Stomach (tissue), 9 donors: ENCODE measurements around the gene ELOVL1. TPM values are rescaled to one million over a fixed set of nuclear protein-coding genes. Genes with fewer than 3 reads are reported as not detected.
A peak's percentile ranks its signal among the peaks of the same experiment; 100 is the strongest.

Experiments
- DNase-seq, 2 donors: peaks; one replicate each; pipeline versions ENCODE4 v3.0.0 to v3.0.0-alpha.2; 2013 to 2019
- H3K27ac ChIP-seq, 5 donors: fragments of 200-600 bp in 4 of 5; sonication (generic) in 4 of 5; one replicate each; pipeline ENCODE4 v1.5.1; 2013 to 2019; ENCODE audit warnings: mild to moderate bottlenecking in 1 of 5, moderate library complexity in 1 of 5
- H3K27me3 ChIP-seq, 3 donors: fragments of 200-600 bp; sonication (generic); one replicate each; pipeline ENCODE4 v1.5.1; 2017 to 2019; ENCODE audit warnings: mixed run types in 1 of 3
- H3K36me3 ChIP-seq, 4 donors: fragments of 200-600 bp; sonication (generic); 1 replicate in 3 of 4; 2 replicates in 1 of 4; pipeline ENCODE4 v1.5.1; 2016 to 2019
- H3K4me1 ChIP-seq, 4 donors: fragments of 200-600 bp; sonication (generic); one replicate each; pipeline ENCODE4 v1.5.1; 2016 to 2019
- H3K4me3 ChIP-seq, 4 donors: fragments of 200-600 bp; sonication (generic) in 3 of 4; one replicate each; pipeline ENCODE4 v1.5.1; 2016 to 2019; ENCODE audit warnings: mild to moderate bottlenecking in 1 of 4
- H3K9me3 ChIP-seq, 4 donors: fragments of 200-600 bp; sonication (generic); one replicate each; pipeline ENCODE4 v1.5.1; 2016 to 2019
- EP300 ChIP-seq: sonication (generic); formaldehyde crosslinking; IDR thresholded peaks from one replicate; pipeline ENCODE4 v1.6.1; 2017; ENCODE audit warnings: antibody characterized with exemption
- POLR2A ChIP-seq, 4 donors: fragments of 450-650 bp; IDR thresholded peaks; one replicate each; pipeline ENCODE4 v1.6.1; 2016; ENCODE audit warnings: antibody characterized with exemption in 4 of 4, control low read depth in 2 of 4, mild to moderate bottlenecking in 1 of 4, moderate library complexity in 1 of 4
- POLR2AphosphoS5 ChIP-seq, 3 donors: sonication (generic); formaldehyde crosslinking; IDR thresholded peaks; one replicate each; pipeline ENCODE4 v1.6.1; 2016; ENCODE audit warnings: antibody characterized with exemption in 3 of 3
- WGBS, 5 donors: extraction: QIAGEN DNeasy Blood & Tissue Kit in 3 of 5; methylation state at CpG; one replicate each; pipeline versions ENCODE4 v1.1.5 to v1.1.7; 2013 to 2018; 5-methylcytosine and 5-hydroxymethylcytosine counted together
- intact Hi-C: fragments of 100-400 bp; cut with DNase I; formaldehyde crosslinking; loops from one replicate; pipeline ENCODE4 v1.15.1; 2023; ENCODE audit warnings: low total_unique reads
- polyA plus RNA-seq, 3 donors: library from polyadenylated mRNA; stranded (reverse); fragments of 200-250 nt; gene quantifications; one replicate each; pipeline ENCODE4 v1.2.3, GENCODE V29; 2013
- total RNA-seq, 5 donors: library from RNA; depleted of rRNA; stranded (reverse); fragments of >200 nt; gene quantifications; one replicate each; pipeline versions ENCODE4 v1.1.0 to v1.2.3, GENCODE V29; 2014 to 2016
- TF ChIP-seq, protein P1 (sequence below), 7 experiments: fragments of 450-650 bp in 4 of 7; fragments of 200-600 bp in 3 of 7; sonication (generic) in 3 of 7; IDR thresholded peaks; one replicate each; pipeline ENCODE4 v1.5.1; 2016 to 2019; ENCODE audit warnings: antibody characterized with exemption in 7 of 7, control low read depth in 2 of 7, mild to moderate bottlenecking in 1 of 7
- donor health status: healthy with polysubstance abuse.
- donor health status: Bipolar disorder and iron deficiency.
- donor health status: healthy.

ELOVL1 gene
- total and polyA plus RNA-seq, 8 donors, result 7.6 to 109 (median 55.7) TPM

DNA sequence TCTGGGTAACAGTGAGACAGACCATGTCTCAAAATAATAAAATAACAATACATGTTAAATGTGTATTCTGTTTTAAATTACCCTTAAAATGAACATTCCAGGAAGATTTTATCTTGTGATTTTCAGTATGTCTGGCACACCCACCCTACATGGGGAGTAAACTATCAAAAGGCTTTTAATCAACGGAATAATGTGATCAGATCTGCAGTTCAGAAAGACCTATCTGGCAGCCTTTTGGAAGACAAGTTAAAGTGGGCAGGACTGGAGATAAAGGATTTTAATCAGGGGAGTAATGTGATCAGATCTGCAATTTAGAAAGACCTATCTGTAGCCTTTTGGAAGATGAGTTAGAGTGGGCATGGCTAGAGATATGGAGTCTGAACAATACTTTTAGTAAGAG is 11.7 kb upstream of the ELOVL1 start:
- 88 to 93% (median 89%) methylated on average over 1 of the region's 1 CpG for WGBS, 5 donors
- no peak overlapping the region for H3K27ac ChIP-seq

DNA sequence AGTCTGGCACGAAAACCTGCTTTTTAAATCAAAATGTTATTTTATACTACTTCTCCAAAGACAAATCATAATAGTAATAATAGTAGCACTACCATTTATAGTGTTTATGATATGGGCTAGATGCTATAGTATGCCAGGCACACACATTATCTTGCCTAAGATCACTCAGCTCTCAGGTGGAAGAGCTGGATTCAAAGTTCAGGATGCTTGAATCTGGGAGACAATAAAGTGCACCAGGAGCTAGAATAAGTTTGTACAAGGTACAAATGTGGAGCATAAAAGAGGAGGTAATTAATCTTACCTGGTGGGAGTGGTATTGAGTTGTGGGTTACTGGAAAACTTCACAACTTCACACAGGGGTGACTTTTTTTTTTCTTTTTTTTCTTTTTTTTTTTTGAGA is 10.0 kb upstream of the ELOVL1 start:
- TF ChIP-seq, protein P1, sequence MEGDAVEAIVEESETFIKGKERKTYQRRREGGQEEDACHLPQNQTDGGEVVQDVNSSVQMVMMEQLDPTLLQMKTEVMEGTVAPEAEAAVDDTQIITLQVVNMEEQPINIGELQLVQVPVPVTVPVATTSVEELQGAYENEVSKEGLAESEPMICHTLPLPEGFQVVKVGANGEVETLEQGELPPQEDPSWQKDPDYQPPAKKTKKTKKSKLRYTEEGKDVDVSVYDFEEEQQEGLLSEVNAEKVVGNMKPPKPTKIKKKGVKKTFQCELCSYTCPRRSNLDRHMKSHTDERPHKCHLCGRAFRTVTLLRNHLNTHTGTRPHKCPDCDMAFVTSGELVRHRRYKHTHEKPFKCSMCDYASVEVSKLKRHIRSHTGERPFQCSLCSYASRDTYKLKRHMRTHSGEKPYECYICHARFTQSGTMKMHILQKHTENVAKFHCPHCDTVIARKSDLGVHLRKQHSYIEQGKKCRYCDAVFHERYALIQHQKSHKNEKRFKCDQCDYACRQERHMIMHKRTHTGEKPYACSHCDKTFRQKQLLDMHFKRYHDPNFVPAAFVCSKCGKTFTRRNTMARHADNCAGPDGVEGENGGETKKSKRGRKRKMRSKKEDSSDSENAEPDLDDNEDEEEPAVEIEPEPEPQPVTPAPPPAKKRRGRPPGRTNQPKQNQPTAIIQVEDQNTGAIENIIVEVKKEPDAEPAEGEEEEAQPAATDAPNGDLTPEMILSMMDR (IDR thresholded peaks at IDR 0.05), result no peak
- no peaks in the 10 kb centered on the region for H3K27me3 ChIP-seq

More for the DNA sequence above, 11.7 kb upstream of the ELOVL1 start:
- no peak for DNase-seq
- intact Hi-C loops, result no loop called here
- no peak overlapping the region for H3K4me3 ChIP-seq
- TF ChIP-seq EP300 (no peak), POLR2AphosphoS5 (IDR thresholded peaks at IDR 0.05) (no peak), POLR2A (IDR thresholded peaks at IDR 0.05) (no peak)
- TF ChIP-seq, protein P1 (IDR thresholded peaks at IDR 0.05), result no peak
- no peaks in the 10 kb centered on the region for H3K27me3 ChIP-seq
- H3K36me3 ChIP-seq, result peaks cover 15 to 50% (median 46%) of the 10 kb centered on the region in 4 donors
- H3K9me3 ChIP-seq, result no peaks in the 10 kb centered on the region
- H3K4me1 ChIP-seq, result peaks cover 0 to 17% (median 11%) of the 10 kb centered on the region in 4 donors

DNA sequence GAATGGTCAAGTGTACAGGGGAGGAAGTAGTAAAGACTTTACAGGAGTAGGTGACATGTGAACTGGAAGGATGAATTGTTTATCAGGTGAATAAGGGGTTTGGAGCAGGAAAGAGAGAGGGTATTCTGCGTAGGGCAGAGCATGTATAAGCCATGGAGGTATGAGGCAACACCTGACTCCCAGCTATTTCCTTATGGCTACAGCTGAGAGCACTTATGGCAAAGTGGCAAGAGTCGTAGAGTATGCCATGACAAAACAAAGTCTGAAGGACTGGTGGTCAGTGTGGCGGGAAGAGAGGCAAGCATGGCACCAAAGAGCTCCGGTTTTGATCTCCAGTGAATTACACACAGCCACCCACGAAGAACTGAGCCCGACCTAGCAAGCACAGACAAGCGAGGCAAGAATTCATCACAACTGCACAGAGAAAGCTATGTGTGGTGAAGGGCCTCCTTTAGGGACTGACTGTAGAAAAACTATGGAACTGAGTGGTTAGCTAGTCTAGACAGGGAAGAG is 9.0 kb upstream of the ELOVL1 start:
- no peak overlapping the region for H3K27ac ChIP-seq
- peaks cover 0 to 37% (median 20%) of the 10 kb centered on the region in 4 donors for H3K36me3 ChIP-seq
- DNase-seq, result no peak
- intact Hi-C loops, result no loop called here
- no peaks in the 10 kb centered on the region for H3K9me3 ChIP-seq
- no peaks in the 10 kb centered on the region for H3K27me3 ChIP-seq
- no peak overlapping the region for H3K4me3 ChIP-seq
- no peak for TF ChIP-seq POLR2AphosphoS5 (IDR thresholded peaks at IDR 0.05)
- TF ChIP-seq, protein P1 (IDR thresholded peaks at IDR 0.05), result no peak
- TF ChIP-seq EP300, result no peak
- TF ChIP-seq POLR2A (IDR thresholded peaks at IDR 0.05), result no peak
- 86 to 96% (median 88%) methylated on average over 7 of the region's 7 CpGs for WGBS, 5 donors
- peaks cover 0 to 18% (median 5%) of the 10 kb centered on the region in 4 donors for H3K4me1 ChIP-seq

More for the DNA sequence above, 10.0 kb upstream of the ELOVL1 start:
- Histone ChIP-seq H3K9me3 (no peaks in the 10 kb centered on the region), H3K4me3 (no peak overlapping the region), H3K36me3 (peaks cover 0 to 36% (median 31%) of the 10 kb centered on the region in 4 donors), H3K4me1 (peaks cover 0 to 23% (median 13%) of the 10 kb centered on the region in 4 donors), H3K27ac (no peak overlapping the region)
- intact Hi-C loops, result no loop called here
- DNase-seq, result no peak
- 83 to 97% (median 95%) methylated on average over 1 of the region's 1 CpG for WGBS, 5 donors

DNA sequence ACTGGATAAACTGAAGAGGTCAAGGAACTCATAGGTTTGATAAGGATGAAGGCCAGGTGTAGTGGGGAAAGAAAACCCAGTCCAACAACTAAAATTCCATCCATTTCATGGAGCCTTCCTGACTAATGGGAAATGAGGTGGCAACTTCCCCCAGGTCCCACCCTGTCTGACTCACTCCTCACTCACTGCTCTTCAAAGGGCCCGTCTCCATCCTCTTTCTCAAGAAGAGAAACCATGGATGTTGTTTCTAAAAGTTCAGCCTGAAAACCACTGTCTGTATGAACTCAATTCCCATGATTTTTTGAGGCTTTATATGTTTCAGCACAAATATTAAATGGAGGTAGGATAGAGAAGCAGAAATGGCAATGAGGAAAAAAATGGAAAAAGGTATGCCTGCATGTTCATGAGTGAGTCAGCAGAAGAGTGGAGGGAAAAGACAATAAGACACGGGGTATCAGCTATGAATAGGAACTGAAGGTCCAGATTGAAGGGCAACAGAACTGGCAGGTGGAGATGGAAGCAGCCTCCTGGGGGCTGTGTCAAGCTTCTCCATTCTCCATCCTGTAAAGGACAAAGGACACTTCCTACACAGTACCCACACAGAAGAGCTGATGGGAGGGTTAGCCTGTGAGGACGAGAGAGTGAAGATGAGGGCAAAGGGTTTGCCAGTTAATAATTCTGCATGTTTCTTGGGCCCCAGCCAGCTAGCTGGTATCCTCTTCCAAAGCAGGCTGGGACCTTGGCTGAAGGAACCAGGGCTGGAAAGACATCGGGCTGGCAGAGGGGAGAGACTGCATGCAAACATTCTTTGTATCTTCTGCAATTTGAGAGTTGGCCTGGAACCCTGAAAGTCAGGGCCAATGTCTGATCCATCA is 5.5 kb upstream of the ELOVL1 start:
- H3K36me3 ChIP-seq, result peaks cover 0 to 28% (median 4%) of the 10 kb centered on the region in 4 donors
- peaks cover 7 to 36% (median 19%) of the 10 kb centered on the region in 4 donors for H3K4me1 ChIP-seq
- intact Hi-C loops, result no loop called here
- no peak overlapping the region for H3K4me3 ChIP-seq
- WGBS, 5 donors, result 58 to 69% (median 60%) methylated on average over 4 of the region's 4 CpGs
- no peaks in the 10 kb centered on the region for H3K9me3 ChIP-seq
- no peak for TF ChIP-seq EP300
- TF ChIP-seq POLR2AphosphoS5 (IDR thresholded peaks at IDR 0.05), result peak in 1 of 3 donors; percentile 45
- H3K27me3 ChIP-seq, result no peaks in the 10 kb centered on the region
- DNase-seq, result no peak
- peak overlapping the region in 4 of 5 donors; percentile 7 to 64 (median 56) for H3K27ac ChIP-seq
